Keratinocyte (primary cell): ENCODE data around the gene NFATC2.

Experiments
- EZH2 ChIP-seq: IDR thresholded peaks from one replicate; pipeline ENCODE4 v1.6.1; 2012; ENCODE audit warnings: inconsistent platforms, mild to moderate bottlenecking, low read length, moderate library complexity
- TF ChIP-seq, protein P1 (sequence below), 3 experiments: IDR thresholded peaks in 1 of 3; conservative IDR thresholded peaks in 1 of 3; optimal IDR thresholded peaks in 1 of 3; 2 replicates in 2 of 3; 3 replicates in 1 of 3; pipeline versions ENCODE3 to v1.5.1; 2011; ENCODE audit warnings: low read length in 3 of 3, mild to moderate bottlenecking in 3 of 3, moderate library complexity in 2 of 3, control low read depth in 1 of 3, inconsistent platforms in 1 of 3; ENCODE audit not compliant: insufficient read depth in 2 of 3; ENCODE audit errors: extremely low read depth in 1 of 3

DNA sequence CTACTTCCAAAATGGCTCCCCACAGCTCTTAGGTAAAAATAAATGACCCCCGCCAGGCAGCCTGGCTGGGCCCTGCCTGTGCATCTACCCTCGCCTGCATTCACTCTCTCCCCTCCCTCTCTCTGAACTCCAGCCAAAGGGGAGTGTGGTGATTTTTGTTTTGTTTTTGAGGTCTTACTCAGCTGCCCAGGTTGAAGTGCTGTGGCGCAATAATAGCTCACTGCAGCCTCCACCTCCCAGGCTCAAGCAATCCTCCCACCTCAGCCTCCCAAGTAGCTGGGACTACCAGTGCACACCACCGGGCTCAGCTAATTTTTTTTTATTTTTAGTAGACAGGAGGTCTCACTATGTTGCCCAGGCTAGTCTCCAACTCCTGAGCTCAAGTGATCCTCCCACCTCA lies 15.8 kb downstream of the NFATC2 start:
- TF ChIP-seq, protein P1, sequence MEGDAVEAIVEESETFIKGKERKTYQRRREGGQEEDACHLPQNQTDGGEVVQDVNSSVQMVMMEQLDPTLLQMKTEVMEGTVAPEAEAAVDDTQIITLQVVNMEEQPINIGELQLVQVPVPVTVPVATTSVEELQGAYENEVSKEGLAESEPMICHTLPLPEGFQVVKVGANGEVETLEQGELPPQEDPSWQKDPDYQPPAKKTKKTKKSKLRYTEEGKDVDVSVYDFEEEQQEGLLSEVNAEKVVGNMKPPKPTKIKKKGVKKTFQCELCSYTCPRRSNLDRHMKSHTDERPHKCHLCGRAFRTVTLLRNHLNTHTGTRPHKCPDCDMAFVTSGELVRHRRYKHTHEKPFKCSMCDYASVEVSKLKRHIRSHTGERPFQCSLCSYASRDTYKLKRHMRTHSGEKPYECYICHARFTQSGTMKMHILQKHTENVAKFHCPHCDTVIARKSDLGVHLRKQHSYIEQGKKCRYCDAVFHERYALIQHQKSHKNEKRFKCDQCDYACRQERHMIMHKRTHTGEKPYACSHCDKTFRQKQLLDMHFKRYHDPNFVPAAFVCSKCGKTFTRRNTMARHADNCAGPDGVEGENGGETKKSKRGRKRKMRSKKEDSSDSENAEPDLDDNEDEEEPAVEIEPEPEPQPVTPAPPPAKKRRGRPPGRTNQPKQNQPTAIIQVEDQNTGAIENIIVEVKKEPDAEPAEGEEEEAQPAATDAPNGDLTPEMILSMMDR (optimal IDR thresholded peaks at IDR 0.05 in 1 of 3, IDR thresholded peaks at IDR 0.05 in 1 of 3, conservative IDR thresholded peaks at IDR 0.05 in 1 of 3; ENCODE audit: extremely low read depth in 1 of 3, insufficient read depth in 2 of 3, low read length in 3 of 3), result no peak
- TF ChIP-seq EZH2, result no peak
